HG02938 (cell line): ENCODE measurements around the gene CLIC1.

Experiments
- ATAC-seq: cut with Tn5 transposase; IDR thresholded peaks from one replicate; pipeline ENCODE4 v1.9.1; 2021; ENCODE audit warnings: mild to moderate bottlenecking, moderate library complexity; ENCODE audit not compliant: unreplicated experiment

CLIC1 gene

GRCh38 chr6:31707701-31708100 lies 28.6 kb downstream of the CLIC1 start:
- no peak for ATAC-seq

DNA sequence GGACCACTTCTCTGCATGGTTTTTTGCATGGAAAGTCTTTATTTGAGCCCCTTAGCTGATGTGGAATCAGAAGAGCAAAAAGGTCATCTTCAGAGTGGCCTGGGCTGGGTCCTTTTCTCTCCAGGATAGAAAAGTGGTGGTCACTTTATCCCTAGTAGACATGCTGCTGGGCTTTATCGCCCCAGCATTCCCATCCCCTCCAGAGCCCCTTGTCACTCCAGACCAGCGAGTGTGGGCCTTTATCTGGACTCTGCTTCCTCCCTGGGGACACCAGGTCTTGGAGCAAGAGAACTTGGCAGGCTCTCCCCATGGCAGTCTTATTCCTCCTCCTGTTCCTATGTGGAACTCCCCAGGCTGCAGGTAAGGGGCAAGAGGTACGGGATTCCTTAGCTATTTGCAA lies 29.7 kb downstream of the CLIC1 start, which contains the start of gene LY6G6F:
Gene LY6G6F (plus strand): TSS at position 268 of the 400 bp plus-strand sequence. CDS start 41 bp downstream, at position 309.
- no peak for ATAC-seq

DNA sequence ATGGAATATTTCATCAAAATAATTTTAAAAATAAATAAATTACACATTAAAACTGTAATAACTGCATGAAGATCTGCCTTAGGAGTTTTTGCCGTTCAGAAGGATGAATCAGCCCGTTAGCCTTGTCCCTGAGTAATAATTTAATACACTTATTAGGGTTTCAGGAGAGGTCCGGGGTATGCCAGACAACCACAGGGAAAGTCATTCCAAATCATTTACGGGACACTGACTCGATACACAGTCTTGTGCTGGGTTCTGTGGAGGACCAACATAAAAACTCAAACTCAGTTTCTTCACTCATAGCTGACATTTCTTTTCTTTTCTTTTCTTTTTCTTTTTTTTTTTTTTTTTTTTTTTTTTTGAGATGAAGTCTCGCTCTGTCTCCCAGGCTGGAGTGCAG lies 30.4 kb downstream of the CLIC1 start:
- no peak for ATAC-seq

- peak; percentile 62 for ATAC-seq
Measured at GRCh38 chr6:31702819-31703716, 33.3 kb downstream of the CLIC1 start, which contains the start of gene ABHD16A. TSS of gene ABHD16A (minus strand) at chr6:31703324. CDS start at chr6:31703281, 43 bp downstream.

DNA sequence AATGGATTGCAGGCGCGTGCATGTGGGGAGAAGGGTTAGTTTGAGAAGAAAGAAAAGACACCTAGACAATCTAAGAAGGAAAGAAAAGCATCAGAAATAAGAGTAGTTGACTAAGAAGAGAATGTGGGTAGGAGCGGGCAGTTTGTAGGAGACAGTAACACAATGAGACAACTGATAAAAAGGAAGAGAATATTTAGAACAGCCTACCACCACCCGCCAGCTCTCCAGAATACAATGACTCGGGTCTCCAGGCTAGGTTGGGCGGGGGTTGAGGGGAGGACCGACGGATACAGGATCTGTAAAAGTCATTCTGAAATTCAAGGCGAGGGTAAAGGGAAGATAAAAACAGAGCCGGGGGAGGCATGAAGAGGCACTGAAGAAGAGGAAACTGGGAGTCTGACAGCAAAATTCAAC lies 33.9 kb downstream of the CLIC1 start:
- no peak for ATAC-seq

GRCh38 chr6:31701666-31702404 lies 34.5 kb downstream of the CLIC1 start:
- no peak for ATAC-seq

DNA sequence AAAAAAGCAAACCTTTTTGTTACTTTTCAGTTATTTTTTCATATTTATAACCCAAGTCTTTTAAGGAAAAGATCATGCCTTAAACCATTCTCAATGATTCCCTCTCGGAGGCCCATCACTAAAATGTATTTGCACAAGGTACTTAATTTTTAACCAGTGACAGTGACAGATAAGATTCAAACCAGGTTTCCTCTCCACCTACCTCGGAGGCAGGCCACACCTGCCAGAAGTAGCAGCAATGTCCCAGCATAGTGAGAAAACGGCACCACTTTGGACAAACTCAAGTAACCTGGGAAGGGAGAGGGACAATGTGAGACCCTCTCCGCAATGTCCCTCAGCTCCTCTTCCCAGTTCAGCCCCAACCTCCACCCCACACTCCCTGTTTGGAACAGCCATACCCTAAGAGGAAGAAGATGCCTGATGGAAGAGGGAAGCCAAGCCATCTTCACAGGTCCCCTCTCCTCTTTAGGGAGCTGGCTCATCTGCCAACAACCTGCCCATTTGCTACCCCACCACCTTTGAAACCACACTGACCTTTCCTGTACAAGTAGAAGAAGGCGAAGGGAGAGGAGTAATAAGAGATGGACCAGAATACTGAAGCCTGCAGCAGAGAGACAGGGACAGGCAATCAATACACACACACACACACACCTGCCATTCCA lies 35.5 kb downstream of the CLIC1 start:
- no peak for ATAC-seq

DNA sequence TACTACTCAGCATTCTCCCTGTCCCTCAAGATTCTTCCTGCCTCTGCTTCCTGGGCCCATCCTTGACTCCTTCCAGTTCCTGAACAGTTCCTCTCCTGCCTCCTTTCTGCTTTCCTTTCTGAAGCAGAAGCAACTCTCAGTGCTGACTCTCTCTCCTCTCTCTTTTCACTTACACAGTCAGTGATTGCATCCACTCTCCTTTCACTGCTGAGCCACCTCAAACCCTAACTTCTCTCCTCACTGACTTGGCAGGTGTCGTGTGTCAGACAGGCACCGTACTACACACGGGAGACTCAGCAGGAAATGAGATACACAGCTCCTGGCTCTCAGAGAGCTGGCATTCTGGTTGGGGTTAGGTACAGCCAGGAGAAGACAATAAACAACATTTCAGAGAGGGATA lies 38.8 kb downstream of the CLIC1 start:
- ATAC-seq, result no peak

- ATAC-seq, result no peak
Measured at GRCh38 chr6:31693535-31693934, 42.8 kb downstream of the CLIC1 start.

DNA sequence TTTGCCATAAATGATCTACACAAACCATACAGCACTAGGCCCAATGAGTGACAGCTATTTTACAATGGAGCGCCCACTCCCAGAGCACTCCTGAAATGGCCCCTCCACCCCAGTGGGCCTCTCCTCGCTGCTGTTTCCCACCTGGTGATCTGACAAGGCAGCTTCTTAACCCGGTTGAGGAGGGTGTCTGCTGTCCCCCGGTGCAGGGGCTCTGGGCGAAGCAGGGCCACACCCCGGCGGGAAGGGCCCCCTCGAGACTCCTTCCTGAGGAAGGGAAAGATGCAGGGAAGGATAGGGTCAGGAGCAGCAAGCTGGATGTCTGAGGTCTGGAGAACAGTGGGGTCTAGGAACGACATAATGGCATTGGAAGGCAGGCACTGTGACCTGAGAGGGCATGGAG lies 43.4 kb downstream of the CLIC1 start:
- ATAC-seq, result no peak

DNA sequence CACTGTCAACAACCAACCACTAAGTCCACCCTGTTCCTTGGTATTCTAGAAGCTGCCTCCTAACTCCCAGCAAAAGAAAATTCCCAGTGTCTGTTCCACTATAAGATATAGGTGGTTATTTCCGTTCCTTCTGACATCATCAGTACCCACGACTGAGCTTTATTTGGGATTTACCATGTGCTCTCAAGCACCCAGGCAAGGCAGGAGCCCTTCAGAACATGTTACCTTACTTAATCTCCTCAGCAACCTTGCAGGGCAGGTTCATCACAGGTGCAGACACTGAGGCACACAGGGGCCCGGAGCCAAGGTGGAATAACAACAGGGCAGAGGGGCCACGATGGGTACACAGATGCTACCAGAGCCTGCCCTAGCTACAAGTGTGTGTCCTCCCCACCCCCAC lies 44.0 kb downstream of the CLIC1 start:
- no peak for ATAC-seq

DNA sequence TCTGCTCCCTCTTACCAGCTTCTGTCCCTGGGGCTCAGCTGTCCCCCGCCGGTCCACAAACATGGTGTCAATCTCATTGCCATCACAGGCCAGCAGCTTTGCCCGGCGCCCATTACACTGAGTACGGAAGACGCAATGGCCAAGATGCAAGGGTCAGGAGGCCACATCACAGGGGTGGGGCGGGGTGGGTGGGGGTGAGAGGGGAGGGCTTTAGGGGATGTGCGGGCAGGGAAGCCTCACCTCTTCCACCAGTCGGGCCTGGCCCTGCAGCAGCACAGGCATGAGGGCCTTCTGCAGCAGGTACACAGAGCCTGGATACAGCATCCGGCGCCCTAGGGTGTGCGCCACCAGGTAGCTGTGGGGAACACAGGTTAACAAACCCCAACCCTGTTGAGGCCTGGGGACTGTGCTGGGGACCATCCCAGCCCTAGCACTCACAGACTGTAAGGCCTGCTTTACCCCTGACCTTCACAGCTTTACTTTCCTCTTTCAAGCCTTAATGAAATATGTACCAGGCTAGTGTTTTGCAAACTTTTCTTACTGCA lies 44.7 kb downstream of the CLIC1 start:
- ATAC-seq, result no peak

GRCh38 chr6:31691078-31691463 lies 45.3 kb downstream of the CLIC1 start:
- ATAC-seq, result no peak

GRCh38 chr6:31690231-31691077 lies 45.9 kb downstream of the CLIC1 start:
- no peak for ATAC-seq

DNA sequence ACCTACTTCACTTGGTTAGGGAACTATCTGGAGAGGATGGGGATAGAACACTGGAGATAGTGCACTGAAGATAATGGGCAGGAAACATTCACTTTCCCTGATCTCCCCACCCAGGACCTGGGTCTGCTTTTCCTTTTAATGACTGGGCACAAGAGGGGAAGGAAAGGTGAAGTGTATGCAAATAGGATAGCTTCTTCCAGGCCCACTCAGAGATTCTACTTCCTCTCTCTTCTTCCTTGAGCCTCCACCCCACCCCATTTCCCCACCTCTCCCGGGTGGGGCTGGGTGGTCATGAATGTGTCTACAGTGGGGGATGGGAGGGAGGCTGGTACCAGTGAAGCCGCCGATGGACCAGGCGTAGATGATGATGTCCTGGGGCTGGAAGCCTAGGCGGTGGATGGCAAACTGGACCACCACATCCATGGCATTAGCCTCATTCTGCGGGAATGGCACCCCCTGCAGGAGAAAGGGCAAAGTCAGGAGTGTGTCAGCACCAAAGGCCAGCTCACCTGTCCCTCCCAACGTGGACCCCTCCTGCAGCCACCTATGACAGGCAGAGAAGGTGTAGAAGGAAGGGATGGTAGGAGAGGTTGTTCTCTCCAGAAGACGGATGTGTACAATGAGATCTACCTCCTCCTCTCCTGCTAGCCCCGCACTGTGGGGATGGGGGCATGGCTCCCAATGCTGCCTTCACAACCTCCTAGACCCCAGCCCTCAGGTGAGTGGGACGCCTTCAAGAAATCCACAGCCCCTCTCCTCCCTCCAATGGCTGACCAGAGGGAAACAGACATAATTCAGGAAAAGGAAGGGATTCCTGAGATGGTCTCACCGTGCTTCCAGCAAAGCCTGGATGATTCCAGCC lies 46.9 kb downstream of the CLIC1 start:
- ATAC-seq, result no peak

DNA sequence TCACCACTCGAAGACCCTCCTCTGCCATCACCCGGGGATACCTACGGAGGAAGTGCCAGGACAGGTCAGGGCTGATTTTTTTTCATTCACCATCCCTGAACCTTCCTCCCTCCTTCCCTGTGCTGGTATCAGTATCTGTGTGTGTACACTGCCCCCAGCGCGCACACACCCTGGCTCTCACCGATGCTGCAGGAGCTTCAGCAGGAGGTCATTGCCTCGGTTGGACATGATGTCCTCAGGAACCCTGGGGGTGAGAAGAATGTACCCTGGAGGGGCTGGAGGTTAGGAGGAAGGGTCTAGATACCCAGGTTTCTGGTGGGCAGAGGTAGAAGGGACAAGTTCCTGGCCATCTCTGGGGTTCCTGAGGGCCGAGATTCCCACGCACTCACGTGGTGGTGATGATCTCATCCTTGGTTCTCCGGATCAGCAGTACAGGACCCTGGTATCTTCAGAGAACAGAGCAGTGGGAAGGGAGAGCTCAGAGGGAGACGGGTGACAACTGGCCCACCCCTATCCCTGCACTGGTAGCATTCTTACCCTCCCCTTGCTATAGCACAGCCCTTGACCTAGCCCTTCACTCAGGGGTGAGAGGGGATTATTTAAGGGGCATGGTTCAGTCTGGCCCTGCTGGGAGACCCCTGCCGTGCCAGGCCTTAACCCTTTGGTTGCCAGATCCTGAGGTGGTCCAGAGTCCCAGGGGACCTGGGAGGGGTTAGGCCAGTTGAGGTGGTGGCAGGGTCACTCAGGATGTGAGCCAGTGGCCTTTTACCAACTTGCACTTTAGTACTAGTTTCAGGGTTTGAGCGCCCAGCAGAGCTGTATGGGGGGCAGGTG lies 48.3 kb downstream of the CLIC1 start:
- no peak for ATAC-seq

DNA sequence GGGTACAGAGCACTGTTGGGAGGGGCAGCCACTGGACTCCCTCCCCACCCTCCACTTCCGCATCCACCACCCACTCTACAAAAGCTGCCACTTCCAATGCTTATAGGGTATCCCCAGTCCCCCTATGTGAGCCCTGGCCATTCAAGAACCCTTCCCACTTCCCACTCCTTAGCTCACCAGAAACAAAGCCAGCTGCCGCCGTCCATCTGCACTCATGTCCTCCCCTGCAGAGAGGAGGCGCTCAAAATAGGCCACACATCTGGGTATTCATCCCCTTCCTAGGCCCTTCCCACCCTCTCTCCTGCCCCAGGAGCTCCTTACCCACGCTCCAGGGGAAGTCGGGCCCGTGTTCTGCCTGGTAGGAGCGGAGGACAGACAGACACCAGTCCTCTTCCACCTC lies 49.0 kb downstream of the CLIC1 start:
- no peak for ATAC-seq

DNA sequence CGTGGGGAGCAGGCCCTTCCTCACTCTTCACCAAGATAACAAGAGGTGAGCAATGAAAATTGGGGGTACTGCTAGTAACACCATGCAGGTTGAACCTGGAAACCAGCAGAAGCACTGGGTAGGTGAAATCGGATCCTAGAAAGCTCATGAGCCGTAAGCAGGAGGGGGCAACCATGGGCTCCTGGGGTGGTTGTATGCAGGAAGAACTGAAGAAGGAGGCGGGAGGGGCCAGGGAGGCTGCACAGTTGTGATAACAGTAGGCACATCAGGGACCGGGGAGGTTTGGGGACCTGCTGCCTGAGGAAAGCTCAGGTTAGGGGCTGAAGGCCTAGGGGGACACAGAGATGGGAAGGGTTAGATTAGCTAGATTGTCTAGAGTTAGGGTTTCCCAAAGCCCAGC lies 49.8 kb downstream of the CLIC1 start:
- no peak for ATAC-seq
